GM21515 (cell line): ENCODE data around the gene PSAP.
"Not testable (repeated sequence)": the region's sequence is repeated elsewhere in the genome, so short reads cannot be mapped to it uniquely, and the experiment has no call there.

ENCODE experiments used
- ATAC-seq: cut with Tn5 transposase; IDR thresholded peaks from one replicate; pipeline ENCODE4 v1.9.1; 2021; ENCODE audit not compliant: unreplicated experiment

PSAP gene

DNA sequence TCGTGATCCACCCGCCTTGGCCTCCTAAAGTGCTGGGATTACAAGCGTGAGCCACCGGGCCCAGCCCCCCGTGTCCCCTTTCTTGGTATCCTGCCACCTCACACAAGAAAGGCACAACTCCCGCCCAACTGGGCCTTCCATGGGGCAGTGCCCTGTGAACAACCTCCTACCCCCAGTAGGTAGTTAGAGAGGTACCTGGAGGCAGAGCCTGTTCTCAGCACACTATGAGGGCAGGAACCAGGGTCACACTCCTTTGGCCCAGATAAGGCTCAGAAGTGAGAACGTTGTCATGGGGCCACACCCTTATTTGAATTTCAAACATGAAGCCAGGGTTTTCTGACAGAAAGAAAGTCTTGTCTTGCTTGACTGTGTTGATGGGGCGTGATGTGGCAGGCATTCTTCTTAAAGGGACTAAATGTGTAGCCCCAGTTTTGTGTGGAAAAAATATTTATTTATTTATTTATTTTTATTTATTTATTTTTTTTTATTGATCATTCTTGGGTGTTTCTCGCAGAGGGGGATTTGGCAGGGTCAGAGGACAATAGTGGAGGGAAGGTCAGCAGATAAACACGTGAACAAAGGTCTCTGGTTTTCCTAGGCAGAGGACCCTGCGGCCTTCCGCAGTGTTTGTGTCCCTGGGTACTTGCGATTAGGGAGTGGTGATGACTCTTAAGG is 23.8 kb upstream of the PSAP start:
- ATAC-seq = not testable (repeated sequence)

DNA sequence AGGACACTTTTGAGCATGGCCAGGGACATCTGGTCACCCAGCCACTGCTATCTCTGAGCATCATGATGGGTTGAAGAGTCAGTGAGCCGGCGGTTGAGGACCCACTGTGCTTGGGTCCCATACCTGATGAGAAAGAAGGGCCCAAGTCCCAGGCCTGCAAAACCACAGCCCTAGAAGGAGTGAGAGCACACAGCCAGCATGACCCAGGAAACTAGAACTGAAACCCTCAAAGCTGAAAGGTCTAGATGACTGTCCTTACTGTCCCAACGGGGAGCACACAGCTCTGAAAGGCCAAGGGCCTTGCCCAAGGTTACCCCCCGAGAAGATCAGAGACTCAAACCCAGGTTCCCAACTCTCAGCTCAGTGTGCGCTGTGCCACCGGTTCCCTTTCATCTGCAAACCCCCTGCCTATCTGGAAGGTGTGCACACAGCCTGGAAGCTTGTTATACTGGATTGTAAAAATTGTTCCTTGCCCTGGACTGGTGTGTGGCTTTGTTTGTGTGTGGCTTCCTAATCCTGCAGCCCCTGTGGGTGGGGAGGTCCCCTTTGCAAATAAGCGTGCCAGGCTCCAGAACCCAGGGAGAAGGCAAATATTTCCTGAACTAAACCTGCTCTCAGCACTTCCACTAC is 22.6 kb upstream of the PSAP start:
- ATAC-seq = peak; percentile 88

DNA sequence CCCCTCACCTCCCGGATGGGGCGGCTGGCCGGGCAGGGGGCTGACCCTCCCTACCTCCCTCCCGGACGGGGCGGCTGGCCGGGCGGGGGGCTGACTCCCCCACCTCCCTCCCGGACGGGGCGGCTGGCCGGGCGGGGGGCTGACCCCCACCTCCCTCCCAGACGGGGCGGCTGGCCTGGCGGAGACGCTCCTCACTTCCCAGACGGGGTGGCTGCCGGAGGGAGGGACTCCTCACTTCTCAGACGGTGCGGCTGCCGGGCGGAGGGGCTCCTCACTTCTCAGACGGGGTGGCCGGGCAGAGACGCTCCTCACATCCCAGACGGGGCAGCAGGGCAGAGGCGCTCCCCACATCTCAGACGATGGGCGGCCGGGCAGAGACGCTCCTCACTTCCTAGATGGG is 18.6 kb upstream of the PSAP start:
- ATAC-seq = not testable (repeated sequence)

DNA sequence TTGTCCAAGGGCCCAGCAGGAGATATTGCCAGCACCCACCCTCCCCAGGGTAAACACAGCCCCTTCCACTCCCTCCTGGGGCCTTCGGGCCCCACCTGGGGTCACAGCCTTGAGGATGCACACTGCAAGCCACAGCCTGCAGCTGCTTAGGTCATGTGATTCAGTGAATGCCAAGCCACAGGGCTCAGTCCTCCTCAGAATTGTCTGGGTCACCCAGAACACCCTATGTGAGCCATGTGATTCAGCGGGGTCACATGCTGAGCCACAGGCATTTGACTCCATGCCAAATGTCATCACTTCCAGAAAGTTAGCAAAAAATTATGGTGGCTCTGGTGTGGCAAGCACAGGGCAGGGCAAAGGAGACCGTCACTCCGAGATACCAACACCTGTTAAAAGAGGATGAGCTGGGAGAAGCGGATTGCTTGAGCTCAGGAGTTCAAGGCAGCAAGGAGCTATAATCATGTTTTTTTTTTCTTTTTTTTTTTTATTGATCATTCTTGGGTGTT is 17.2 kb upstream of the PSAP start:
- no peak for ATAC-seq

DNA sequence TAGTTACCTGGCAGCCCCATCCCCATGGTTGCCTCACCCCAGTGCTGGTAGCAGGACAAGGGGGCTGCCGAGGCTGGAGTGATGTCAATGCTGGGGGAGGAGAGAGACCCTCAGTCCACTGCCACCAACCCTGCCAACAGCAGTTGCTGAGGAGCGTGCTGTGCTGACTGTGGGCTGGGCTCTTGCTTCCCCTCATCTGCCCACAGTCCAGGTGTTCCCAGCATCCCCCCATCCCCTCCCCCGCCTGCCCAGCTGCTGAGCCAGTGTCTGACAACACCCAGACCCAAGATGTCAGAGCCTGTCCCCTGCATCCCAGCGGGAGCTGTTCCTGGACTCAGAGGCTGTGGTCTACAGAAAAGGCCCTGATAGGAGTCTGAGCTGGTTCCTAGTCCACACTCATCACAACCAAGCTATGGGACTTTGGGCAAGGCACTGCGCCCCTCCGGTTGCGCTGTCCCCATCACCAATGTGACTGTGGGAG is 14.6 kb upstream of the PSAP start:
- no peak for ATAC-seq

DNA sequence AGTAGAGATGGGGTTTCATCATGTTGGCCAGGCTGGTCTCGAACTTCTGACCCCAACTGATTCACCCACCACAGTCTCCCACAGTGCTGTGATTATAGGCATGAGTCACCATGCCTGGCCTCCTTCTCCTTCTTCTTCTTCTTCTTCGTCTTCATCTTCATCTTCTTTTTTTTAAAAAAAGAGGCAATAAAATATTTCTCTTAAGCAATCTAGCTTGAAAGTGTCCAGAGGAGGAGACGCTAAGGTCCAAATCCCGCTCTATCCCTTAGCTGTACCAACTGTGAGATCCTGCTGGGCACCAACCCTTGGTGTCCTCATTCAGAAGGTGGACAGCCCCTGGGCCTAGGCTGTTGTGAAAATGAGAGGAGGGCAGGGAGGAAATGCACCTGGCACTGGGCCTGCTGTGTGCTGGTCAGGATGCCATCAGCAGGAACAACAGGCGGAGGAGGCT is 13.9 kb upstream of the PSAP start:
- no peak for ATAC-seq

DNA sequence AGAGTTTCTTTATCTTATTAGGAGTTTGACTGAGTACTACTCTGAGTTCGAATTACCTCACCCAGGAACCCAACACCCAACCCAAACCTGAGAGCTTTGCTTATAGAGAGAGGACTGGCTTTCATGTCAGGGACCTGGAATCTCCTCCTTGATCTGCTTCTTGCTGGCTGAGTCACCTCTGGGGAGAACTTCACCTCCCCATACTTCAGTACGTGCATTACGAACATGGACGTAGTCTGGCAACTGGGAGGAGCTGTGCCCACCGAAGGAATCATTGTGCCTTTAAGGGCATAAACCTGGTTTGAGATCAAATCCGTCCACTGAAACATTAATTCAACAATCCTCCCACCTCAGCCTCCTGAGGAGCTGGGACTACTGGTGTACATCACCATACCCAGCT is 12.2 kb upstream of the PSAP start:
- no peak for ATAC-seq

DNA sequence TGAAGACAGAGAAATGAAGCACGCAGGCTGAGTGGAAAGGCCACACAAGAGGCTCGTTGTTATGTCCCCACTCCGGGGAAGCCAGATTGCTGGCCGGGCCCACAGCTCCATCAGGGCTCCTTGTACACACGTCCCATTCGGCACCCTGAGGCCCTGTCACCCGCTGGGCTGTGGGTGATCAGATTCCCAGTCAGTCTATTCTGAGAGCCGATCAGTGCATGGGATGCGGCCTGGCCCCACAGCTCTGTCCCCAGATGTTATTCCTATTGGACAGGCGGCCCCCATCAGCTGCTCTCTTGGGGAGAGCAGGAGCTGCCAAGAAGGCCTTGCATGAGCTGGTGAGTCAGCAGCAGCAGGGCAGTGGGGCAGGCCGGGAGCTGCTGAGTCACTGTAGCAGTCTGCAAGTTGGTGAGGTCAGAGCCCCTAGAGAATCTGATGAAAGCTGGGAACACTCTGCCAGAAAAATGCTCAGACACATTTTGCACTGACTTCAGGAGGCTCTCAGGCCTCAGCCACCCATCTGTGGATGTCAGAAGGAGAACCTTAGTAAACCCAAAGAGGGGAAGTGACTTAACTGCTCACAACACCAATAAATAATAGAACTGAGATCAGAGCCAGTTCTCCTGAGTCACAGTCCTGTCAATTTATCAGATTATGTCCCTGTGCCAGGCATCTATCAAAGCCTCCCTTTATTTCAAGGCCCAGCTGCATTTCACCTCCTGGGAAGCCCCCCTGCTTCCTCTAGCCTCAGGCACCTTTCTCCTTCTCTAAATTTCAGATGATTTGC is 9.4 kb upstream of the PSAP start:
- no peak for ATAC-seq

DNA sequence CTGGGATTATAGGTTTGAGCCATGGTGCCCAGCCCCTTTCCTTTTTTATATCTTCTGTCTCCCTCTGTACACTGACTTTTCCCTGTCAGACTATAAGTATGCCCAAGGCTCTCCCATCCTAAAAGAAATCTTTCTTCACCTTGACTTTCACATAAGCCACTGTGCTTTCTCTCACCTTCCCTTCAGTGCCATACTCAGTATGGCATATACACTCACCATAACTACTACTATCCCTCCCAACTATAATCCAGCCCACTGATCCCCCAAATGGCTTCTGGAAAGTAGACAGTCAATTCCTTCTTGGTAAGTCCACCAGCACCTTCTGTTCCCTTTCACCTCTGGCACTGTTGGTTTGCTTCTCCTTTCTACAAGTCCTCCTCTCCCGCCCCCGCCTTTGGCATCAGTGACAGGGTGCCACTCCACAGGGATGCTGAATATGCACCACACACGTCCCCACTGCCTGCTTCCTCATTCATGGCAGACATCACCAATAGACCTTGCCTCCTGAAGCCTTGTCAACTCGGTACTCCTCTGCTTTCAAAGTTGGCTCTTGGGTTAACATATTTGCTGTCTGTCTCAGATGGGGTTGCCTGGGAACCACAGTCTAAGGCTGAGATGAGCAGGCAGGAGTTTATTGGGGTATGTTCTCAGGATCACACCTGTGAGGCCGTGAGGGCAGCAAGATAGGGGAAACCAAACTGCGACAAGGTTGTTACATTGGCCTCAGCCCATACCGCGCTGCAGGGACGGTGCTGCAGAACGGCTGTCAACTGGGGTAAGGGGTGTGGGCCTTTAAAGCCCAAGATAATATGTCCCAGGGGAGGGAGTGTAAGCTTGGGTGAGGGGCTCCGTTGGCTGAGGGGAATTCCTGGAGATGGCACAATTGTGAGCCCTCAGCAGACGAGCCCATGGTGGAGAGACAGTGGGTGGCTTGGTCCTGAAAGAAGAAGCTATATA is 7.2 kb upstream of the PSAP start:
- ATAC-seq = no peak

DNA sequence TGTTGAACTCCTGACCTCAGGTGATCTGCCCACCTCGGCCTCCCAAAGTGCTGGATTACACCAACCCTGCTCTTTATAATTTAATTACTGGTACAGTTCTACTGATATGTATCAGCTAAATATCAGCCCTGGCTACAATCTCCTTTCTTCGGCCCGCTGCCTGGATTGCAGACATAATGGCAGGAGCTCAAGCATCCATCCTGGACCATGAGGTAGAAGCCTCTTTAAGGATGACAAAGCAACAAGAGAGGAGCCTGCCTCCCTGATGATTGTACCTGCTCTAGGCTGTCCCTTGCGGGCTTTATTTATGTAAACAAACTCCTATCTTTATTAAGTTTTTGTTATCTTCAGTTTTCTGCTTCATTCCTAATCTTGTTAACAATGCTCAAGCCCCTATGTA is 5.6 kb upstream of the PSAP start:
- no peak for ATAC-seq

DNA sequence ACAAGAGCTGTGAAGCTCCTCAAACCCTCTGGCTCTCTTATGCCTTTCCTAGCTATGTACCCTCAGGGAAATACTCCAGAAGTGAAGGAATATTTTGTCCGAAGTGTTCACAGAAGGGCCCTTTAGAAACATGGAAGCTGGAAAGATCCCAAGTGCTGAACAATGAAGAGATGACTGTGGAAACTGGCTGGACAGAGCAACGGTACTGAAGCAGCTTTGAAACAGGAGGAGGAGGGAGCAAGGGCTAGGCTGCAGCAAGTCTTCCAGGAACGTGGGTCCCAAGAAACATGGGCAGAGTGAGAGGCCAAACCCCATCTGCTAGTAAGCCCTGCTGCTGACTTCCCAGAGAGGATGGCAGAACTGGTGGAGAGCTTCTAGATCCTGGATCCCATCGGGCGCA is 3.0 kb upstream of the PSAP start:
- no peak for ATAC-seq

DNA sequence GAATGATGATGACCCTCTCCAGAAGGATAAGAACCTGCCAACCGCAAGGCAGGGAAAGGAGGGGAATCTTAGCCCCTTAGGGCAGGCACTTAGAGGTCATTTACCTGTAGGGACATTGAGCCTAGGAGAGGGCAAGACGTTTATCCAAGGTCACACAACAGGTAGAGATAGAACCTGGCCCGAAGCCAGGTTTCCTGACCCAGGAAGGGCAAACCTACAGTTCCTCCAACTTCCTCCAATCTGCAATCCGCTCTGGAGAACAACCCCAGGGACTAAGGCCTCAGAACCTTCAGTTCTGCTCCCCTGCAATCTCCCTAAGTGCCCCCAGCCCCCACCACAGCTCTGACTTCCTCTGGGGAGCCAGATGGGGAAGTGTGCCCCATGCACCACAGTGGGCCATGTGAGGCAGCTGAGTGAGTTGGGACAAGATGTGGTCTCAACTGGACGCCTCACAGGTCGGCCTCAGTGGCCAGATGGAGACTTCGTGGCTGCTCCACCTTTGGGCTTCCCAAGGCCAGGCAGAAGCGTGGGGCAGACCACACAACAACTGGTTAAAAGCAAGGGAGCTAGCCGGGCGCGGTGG is 1.4 kb upstream of the PSAP start:
- ATAC-seq = no peak

DNA sequence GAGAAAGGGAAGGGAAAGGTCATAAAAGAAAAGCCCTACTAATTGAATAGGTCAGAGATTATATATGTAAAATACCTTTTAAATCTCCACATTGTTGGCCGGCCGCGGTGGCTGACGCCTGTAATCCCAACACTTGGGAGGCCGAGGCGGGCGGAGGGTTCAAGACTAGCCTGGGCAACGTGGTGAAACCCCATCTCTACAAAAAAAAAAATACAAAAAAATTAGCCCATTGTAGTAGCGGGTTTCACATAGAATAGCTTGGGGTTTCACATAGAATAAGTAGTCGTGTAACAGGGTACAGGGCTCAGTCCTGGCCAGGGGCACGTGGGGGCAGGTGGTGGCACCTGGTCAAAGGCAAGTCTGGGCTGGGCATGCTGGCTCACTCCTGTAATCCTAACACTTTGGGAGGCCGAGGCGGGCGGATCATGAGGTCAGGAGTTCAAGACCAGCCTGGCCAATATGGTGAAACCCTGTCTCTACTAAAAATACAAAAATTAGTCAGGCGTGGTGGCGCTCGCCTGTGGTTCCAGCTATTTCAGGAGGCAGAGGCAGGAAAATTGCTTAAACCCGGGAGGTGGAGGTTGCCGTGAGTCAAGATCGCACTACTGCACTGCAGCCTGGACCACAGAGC is 529 bp upstream of the PSAP start:
- ATAC-seq = peak; percentile 11

DNA sequence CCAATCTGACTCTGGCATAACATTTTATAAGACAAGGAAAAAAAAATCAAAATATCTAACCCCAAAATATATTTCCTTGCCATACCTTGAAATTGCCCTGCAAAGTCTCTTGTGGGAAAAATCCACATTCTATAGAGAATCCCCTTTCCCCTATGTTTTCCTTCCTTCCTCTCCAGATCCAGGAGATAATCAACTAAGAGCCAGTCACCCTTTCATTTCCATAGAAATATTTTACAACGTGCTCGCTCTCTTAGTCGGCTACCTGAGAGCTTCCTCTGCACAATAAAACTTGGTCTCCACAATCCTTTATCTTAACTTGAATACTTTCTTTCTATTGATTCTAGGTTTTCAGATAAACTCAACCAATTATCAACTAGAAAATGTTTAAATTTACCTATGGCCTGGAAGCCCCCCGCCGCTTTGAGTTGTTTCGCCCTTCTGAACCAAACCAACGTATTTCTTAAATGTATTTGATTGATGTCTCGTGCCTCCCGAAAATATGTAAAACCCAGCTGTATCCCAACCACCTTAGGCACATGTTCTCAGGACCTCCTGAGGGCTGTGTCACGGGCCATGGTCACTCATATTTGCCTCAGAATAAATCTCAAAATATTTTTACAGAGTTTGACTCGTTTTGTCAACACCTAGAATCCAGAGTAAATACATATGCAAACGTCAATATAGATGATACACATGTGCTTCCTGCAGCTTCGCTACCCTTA is 869 bp downstream of the PSAP start:
- ATAC-seq = no peak

DNA sequence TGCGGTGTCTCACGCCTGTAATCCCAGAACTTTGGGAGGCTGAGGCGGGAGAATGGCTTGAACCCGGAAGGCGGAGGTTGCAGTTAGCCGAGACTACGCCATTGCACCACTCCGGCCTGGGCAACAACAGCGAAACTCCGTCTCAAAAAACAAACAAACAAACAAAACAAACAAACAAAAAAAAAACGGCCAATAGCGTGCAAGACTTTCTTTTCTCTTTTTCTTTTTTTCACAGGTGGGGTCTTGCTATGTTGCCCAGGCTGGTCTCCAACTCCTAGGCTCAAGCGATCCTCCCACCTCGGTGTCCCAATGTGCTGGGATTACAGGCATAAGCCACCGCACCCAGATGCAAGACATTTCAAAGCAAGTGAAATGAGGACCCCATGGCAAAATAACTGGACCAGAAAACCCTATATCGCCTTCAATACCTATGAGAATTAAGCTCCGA is 1.6 kb downstream of the PSAP start:
- no peak for ATAC-seq

DNA sequence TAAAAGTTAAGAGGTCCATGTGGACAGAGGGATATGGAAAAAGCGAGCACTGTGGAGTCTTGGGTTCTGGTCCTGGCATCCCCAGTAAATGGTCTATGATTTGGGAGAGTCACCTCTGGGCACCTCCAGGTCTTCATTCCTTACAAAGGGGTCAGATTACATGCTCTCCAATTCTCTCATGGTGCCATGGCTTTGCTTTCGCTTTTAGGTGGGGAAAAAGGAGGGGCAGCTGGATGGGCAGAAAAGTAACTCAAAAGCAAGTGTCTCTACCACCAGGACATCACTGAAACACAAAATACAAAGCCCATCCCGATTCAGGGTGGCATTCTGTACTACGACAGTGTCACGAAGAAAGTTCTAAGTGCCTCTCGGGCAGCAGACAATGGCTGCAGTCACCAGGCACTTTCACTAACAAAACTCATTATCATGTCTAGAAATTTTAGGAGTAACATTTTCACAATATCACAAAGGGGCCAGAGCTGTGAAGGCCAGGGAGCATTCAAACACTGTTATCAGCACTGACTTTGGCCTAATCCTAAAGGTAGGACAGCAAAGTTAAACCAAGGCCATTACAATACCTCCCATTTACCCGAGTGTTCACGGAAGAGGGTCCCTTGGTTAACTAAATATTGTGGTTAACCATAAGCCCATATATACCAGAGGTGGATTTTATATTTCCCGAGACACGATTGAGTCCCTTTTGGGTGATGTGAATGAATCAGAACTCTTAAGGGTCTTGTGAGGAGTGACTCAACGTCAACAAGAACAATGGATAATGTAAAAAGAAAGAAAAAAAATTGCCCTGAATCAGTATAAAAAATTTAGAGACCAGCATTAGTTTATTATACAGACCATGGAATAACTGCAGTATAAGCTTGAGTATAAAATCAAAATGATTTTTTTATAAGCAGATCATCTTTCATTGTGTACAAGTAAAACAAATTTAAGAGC is 2.5 kb downstream of the PSAP start:
- no peak for ATAC-seq

DNA sequence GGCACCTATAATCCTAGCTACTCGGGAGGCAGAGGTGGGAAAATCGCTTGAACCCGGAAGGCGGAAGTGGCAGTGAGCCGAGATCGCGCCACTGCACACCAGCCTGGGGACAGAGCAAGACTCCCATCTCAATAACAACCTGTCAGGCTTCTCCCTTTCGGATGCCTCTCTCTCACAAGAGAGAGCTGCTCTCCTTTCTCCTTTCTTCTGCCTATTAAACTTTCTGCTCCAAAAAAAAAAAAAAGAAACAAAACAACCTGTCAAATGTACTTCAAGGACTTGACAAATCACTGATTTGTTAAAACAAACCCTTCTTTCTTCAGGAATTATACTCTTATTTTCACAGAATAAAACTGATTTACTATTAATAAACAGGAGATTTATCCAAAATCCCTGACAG is 3.6 kb downstream of the PSAP start:
- no peak for ATAC-seq

DNA sequence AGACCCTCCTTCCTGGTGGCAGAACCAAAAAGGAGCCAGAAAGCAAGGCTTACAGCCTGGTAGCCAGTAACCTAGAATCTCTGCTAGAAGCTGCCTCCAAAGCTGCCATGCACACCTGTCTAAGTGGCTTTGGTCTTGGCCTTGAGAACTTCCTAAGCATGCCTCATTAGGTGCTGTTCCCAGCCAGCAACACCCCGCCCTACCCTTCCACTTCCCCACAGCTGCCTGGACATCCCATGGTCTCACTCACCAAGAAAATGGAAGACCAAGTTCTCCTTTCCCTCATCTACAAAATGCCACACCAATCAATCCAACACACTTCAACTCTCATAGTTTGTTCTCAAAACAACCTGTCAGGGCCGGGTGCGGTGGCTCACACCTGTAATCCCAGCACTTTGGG is 4.2 kb downstream of the PSAP start:
- ATAC-seq = no peak
